ENCODE data around the gene RBM48.
"Not testable (repeated sequence)": the region's sequence is repeated elsewhere in the genome, so short reads cannot be mapped to it uniquely, and the experiment has no call there.

Gene RBM48

GRCh38 chr7:92528188-92528957, at the start of gene RBM48, which contains the start of gene PEX1:
Gene RBM48 (plus strand): TSS chr7:92528795. CDS start chr7:92528814, 19 bp downstream.
Gene PEX1 (minus strand): TSS chr7:92528520. CDS start chr7:92528435, 85 bp downstream.
- H3K4me3 ChIP-seq (ENCODE audit: low read length) = peak within 1 kb of the TSS; percentile 98
- DNase-seq (ENCODE audit: low read depth) = peak; percentile 98
- TF ChIP-seq, protein P1, sequence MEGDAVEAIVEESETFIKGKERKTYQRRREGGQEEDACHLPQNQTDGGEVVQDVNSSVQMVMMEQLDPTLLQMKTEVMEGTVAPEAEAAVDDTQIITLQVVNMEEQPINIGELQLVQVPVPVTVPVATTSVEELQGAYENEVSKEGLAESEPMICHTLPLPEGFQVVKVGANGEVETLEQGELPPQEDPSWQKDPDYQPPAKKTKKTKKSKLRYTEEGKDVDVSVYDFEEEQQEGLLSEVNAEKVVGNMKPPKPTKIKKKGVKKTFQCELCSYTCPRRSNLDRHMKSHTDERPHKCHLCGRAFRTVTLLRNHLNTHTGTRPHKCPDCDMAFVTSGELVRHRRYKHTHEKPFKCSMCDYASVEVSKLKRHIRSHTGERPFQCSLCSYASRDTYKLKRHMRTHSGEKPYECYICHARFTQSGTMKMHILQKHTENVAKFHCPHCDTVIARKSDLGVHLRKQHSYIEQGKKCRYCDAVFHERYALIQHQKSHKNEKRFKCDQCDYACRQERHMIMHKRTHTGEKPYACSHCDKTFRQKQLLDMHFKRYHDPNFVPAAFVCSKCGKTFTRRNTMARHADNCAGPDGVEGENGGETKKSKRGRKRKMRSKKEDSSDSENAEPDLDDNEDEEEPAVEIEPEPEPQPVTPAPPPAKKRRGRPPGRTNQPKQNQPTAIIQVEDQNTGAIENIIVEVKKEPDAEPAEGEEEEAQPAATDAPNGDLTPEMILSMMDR (conservative IDR thresholded peaks at IDR 0.05; ENCODE audit: low read depth, low read length) = peak; percentile 32

- not testable (repeated sequence) for DNase-seq (ENCODE audit: low read depth); H3K4me3 ChIP-seq (ENCODE audit: low read length)
These were observed 49.4 kb upstream of the RBM48 start for GRCh38 chr7:92479146-92479545.

- not testable (repeated sequence) for H3K4me3 ChIP-seq (ENCODE audit: low read length); DNase-seq (ENCODE audit: low read depth)
These were observed 45.0 kb upstream of the RBM48 start for GRCh38 chr7:92483624-92484023.

DNA sequence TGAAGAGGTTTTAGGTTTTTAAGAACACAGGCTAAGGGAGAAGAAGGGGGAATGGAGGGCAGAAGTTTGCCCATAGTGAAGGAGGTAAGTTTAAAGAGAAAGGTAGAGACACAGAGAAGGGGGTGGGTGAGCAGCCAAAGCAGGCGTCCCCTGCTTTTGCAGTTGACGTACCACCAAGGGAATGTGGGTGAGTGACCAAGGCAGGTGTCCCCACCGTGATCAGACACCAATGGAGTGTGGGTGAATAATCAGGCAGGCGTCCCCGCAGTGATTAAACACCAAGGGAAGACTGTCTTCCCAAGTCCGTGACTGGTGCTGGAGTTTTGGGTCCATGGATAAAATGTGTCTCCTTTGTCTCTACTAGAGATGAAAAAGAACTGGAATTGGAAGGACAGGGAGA, 44.4 kb upstream of the RBM48 start:
- DNase-seq (ENCODE audit: low read depth); H3K4me3 ChIP-seq (ENCODE audit: low read length): not testable (repeated sequence)

- no peak for DNase-seq (ENCODE audit: low read depth)
- TF ChIP-seq, protein P1 (conservative IDR thresholded peaks at IDR 0.05; ENCODE audit: low read depth, low read length) = no peak
- H3K4me3 ChIP-seq (ENCODE audit: low read length) = no peak overlapping the region
These were observed 43.2 kb upstream of the RBM48 start for GRCh38 chr7:92485267-92485892.

- no peak overlapping the region for H3K4me3 ChIP-seq (ENCODE audit: low read length)
- TF ChIP-seq, protein P1 (conservative IDR thresholded peaks at IDR 0.05; ENCODE audit: low read depth, low read length) = no peak
- DNase-seq (ENCODE audit: low read depth) = no peak
These were observed 42.6 kb upstream of the RBM48 start for GRCh38 chr7:92485974-92486373.

GRCh38 chr7:92487804-92488203, 40.8 kb upstream of the RBM48 start:
- TF ChIP-seq, protein P1 (conservative IDR thresholded peaks at IDR 0.05; ENCODE audit: low read depth, low read length) = no peak
- no peak overlapping the region for H3K4me3 ChIP-seq (ENCODE audit: low read length)
- DNase-seq (ENCODE audit: low read depth) = no peak

DNA sequence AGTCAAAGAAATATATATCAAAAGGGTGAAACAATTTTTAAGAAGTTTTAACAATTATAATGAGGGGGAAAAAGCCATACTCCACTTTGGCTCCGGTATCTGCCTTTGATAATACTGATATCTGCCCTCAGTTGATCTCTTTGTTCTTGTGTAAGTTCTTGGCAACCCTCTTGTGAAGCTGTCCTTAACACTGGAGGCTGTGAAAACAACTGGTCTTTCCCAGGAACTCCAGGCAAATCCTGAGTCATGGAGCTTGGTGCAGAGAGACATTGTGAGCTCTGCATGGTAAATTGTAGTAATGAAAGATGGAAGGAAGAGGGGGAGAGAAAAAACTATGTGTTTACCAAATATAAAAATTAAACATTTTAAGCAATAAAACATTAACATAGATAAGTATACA, 39.0 kb upstream of the RBM48 start:
- no peak overlapping the region for H3K4me3 ChIP-seq (ENCODE audit: low read length)
- no peak for DNase-seq (ENCODE audit: low read depth)
- TF ChIP-seq, protein P1 (conservative IDR thresholded peaks at IDR 0.05; ENCODE audit: low read depth, low read length) = no peak

Data from retinal pigment epithelial cell (primary cell).